H54 (cell line): ENCODE measurements around the gene PCDHA6.
"Not testable (repeated sequence)": the region's sequence is repeated elsewhere in the genome, so short reads cannot be mapped to it uniquely, and the experiment has no call there.

Experiments
- DNase-seq: peaks from one replicate; pipeline ENCODE4 v3.0.0; 2011; ENCODE audit warnings: low spot score, mixed read lengths; ENCODE audit not compliant: insufficient read length
- FAIRE-seq: peaks from 3 replicates; lab custom pipeline; 2011; peaks lifted over from hg19 to GRCh38; lab: Jason Lieb, UNC
- POLR2A ChIP-seq: IDR thresholded peaks from 2 replicates; pipeline ENCODE4 v1.6.1; 2011; ENCODE audit warnings: low read depth, mild to moderate bottlenecking, low read length

PCDHA6 gene

GRCh38 chr5:140868721-140869554, 41.2 kb downstream of the PCDHA6 start, which contains the start of gene PCDHA11:
Gene PCDHA11, plus strand, starts transcription at chr5:140868957. Its CDS starts 147 bp downstream, at chr5:140869104.
- FAIRE-seq (no peak), DNase-seq (no peak)
- TF ChIP-seq POLR2A: no peak

DNA sequence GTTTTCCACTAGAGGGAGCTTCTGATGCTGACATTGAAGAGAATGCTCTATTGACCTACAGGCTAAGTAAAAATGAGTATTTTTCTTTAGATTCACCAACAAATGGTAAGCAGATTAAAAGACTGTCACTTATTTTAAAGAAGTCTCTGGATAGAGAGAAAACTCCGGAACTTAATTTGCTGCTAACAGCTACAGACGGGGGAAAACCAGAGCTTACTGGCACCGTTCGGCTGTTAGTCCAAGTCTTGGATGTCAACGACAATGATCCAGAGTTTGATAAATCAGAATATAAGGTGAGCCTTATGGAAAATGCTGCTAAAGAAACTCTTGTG, 41.8 kb downstream of the PCDHA6 start:
- FAIRE-seq (no peak), DNase-seq (no peak)
- TF ChIP-seq POLR2A: no peak

GRCh38 chr5:140870221-140871201, 42.8 kb downstream of the PCDHA6 start:
- TF ChIP-seq POLR2A: no peak
- DNase-seq (no peak), FAIRE-seq (no peak)

GRCh38 chr5:140875085-140876065, 47.6 kb downstream of the PCDHA6 start, which contains the start of gene PCDHA12:
Gene PCDHA12, plus strand, starts transcription at chr5:140875308. Its CDS starts 165 bp downstream, at chr5:140875473.
- FAIRE-seq: no peak
- DNase-seq: no peak
- TF ChIP-seq POLR2A: no peak

DNA sequence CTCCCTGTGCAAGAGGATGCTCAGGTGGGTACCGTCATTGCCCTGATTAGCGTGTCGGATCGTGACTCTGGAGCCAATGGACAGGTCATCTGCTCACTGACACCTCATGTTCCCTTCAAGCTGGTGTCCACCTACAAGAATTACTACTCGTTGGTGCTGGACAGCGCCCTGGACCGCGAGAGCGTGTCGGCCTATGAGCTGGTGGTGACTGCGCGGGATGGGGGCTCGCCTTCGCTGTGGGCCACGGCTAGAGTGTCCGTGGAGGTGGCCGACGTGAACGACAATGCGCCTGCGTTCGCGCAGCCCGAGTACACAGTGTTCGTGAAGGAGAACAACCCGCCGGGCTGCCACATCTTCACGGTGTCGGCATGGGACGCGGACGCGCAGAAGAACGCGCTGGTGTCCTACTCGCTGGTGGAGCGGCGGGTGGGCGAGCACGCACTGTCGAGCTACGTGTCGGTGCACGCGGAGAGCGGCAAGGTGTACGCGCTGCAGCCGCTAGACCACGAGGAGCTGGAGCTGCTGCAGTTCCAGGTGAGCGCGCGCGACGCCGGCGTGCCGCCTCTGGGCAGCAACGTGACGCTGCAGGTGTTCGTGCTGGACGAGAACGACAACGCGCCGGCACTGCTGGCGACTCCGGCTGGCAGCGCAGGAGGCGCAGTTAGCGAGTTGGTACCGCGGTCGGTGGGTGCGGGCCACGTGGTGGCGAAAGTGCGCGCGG, 48.9 kb downstream of the PCDHA6 start:
- FAIRE-seq, DNase-seq: not testable (repeated sequence)

- no peak for TF ChIP-seq POLR2A
- DNase-seq (no peak), FAIRE-seq (no peak)
These were observed 49.5 kb downstream of the PCDHA6 start for GRCh38 chr5:140877262-140877581.
